GM13977 (cell line): ENCODE measurements around the gene PPIG.

ENCODE experiments used
- DNase-seq: peaks from one replicate; pipeline ENCODE4 v3.0.0; 2012; ENCODE audit warnings: low spot score
- CTCF ChIP-seq: IDR thresholded peaks from 2 replicates; pipeline ENCODE4 v1.5.1; 2012; ENCODE audit warnings: mild to moderate bottlenecking, control low read depth; ENCODE audit not compliant: insufficient read depth; ENCODE audit errors: extremely low read depth, missing control alignments
- in situ Hi-C: fragments of 300-500 bp; cut with MboI; formaldehyde crosslinking; loops from one replicate; pipeline ENCODE4 v1.12.0; 2022; ENCODE audit warnings: low sequenced_read_pairs, low pct_unique_long_range_greater_than_20kb, mixed read lengths, inconsistent platforms; ENCODE audit not compliant: unreplicated experiment

The PPIG gene

GRCh38 chr2:169667583-169667982 lies 83.4 kb downstream of the PPIG start:
- no peak for TF ChIP-seq CTCF
- in situ Hi-C loops: no loop called here
- no peak for DNase-seq

GRCh38 chr2:169670215-169670651 lies 86.1 kb downstream of the PPIG start:
- in situ Hi-C loops: no loop called here
- DNase-seq: no peak
- no peak for TF ChIP-seq CTCF

DNA sequence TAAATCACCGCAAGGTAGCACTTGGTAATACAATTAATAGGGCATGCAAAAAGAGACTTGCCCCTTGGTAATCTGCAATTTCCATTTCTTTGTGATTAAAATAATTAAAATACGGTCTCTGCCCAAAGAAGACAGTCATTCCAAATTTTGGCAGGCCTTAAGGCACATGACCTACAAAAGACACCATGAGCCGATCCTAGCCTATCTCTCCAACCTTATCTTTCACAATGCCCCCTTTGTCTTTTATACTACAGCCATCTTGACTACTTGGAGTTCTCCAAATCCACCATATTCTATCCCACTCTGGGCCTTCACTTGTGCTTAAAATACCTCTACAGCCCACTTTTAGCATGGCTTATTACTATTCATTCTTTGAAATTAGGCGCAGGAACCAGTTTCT lies 86.8 kb downstream of the PPIG start:
- TF ChIP-seq CTCF: no peak
- no peak for DNase-seq
- in situ Hi-C loops: no loop called here

DNA sequence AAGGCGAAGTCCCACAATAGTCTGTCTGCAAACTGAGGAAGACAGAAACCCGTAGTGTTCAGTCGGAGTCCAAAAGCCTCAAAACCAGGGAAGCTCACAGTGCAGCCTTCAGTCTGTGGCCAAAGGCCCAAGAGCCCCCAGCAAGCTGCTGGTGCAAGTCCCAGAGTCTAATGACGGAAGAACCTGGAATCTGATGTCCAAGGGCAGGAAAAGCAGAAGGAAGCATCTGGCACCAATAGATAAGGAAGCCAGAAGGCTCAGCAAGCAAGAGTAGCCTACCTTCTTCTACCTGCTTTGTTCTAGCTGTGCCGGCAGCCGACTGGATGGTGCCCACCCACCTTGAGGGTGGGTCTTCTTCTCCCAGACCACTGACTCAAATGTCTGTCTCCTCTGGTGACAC lies 88.3 kb downstream of the PPIG start:
- TF ChIP-seq CTCF: no peak
- in situ Hi-C loops: no loop called here

GRCh38 chr2:169673106-169673505 lies 89.0 kb downstream of the PPIG start:
- no peak for TF ChIP-seq CTCF
- in situ Hi-C loops: no loop called here
- DNase-seq: no peak

More for the DNA sequence above, 88.3 kb downstream of the PPIG start:
- DNase-seq: no peak

- no peak for DNase-seq
- in situ Hi-C loops: no loop called here
- TF ChIP-seq CTCF: no peak
Measured at GRCh38 chr2:169673921-169674320, 89.8 kb downstream of the PPIG start.

- in situ Hi-C loops: no loop called here
- DNase-seq: no peak
- TF ChIP-seq CTCF: peak; percentile 36
Measured at GRCh38 chr2:169676357-169676756, 92.2 kb downstream of the PPIG start.
